DMS 273 (cell line): ENCODE results near the gene LRRK1.

Experiments
- DNase-seq: peaks from one replicate; lab custom pipeline; 2025; ENCODE audit not compliant: unreplicated experiment; lab: John Stamatoyannopoulos, UW

The LRRK1 gene, protein sequence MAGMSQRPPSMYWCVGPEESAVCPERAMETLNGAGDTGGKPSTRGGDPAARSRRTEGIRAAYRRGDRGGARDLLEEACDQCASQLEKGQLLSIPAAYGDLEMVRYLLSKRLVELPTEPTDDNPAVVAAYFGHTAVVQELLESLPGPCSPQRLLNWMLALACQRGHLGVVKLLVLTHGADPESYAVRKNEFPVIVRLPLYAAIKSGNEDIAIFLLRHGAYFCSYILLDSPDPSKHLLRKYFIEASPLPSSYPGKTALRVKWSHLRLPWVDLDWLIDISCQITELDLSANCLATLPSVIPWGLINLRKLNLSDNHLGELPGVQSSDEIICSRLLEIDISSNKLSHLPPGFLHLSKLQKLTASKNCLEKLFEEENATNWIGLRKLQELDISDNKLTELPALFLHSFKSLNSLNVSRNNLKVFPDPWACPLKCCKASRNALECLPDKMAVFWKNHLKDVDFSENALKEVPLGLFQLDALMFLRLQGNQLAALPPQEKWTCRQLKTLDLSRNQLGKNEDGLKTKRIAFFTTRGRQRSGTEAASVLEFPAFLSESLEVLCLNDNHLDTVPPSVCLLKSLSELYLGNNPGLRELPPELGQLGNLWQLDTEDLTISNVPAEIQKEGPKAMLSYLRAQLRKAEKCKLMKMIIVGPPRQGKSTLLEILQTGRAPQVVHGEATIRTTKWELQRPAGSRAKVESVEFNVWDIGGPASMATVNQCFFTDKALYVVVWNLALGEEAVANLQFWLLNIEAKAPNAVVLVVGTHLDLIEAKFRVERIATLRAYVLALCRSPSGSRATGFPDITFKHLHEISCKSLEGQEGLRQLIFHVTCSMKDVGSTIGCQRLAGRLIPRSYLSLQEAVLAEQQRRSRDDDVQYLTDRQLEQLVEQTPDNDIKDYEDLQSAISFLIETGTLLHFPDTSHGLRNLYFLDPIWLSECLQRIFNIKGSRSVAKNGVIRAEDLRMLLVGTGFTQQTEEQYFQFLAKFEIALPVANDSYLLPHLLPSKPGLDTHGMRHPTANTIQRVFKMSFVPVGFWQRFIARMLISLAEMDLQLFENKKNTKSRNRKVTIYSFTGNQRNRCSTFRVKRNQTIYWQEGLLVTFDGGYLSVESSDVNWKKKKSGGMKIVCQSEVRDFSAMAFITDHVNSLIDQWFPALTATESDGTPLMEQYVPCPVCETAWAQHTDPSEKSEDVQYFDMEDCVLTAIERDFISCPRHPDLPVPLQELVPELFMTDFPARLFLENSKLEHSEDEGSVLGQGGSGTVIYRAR (N-terminal part only)

GRCh38 chr15:100918690-100919480 lies at the start of gene LRRK1:
TSS of gene LRRK1 (plus strand) at chr15:100919357. CDS start at chr15:100924633, 5,276 bp downstream.
- peak; percentile 58 for DNase-seq

DNA sequence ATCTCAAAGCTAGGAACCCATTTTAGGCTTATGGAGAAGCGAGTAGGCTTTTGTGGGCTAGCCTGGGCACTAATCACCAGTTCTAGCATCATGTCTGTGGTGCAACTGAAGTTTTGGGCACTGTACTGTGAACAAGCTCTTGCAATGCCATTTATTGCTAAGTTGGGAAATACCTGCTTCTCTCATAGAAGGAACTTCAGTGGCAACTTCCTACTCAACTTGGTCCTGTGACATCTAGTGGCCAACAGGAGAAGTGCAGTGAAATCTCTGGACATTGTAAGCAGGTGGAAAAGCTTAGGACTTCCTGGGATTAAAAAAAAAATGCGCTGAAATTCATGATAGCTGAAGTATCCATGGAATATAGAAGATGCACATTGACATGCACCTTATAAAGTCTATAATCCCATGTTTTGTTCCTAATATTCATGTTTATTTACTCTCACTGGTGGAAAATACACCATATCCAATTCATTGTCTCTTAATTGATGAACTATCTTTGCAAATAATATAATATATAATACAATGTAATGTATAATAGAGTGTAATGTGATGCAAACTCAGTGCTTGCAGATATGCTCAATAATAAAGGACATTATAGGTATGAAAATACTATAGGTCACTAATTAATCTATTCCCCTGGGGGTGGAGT lies 46.0 kb upstream of the LRRK1 start:
- peak; percentile 81 for DNase-seq

DNA sequence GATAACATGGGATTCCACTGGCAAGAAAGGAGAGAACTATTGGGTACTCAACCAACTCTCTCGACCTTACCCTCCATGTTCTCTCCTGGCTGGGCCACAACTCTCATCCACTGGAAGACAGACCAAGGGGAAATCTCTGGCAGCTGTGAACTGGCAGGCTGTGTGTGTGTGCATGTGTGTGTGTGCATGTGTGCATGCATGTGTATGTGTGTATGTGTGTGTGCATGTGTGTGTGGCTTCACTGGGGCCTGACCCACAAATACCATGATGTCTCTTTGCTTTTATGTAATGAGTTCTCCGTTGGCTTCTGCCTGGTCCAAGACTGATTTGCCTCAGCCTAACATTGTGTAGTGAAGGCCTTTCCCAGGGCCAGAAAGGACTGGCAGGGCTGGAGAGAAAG lies 43.7 kb upstream of the LRRK1 start:
- no peak for DNase-seq

DNA sequence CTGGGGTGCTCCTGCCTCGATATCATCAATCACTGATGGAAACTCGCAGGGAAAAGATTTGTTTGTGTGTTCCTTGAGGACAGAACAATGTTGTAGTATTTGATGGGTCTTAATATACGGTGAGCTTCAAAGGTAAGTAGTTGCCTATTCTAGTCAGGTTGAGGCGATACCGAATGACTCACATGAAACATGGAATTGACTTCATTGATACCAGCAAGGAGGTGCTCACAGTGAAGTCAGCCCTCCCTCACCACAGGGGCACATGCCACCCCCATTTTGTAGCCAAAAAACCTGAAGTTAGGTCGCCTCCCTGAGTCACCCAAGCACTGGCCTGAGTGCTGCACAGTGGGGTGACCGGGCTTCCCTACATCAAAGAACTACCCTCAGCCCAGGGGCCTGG lies 43.2 kb upstream of the LRRK1 start:
- no peak for DNase-seq

DNA sequence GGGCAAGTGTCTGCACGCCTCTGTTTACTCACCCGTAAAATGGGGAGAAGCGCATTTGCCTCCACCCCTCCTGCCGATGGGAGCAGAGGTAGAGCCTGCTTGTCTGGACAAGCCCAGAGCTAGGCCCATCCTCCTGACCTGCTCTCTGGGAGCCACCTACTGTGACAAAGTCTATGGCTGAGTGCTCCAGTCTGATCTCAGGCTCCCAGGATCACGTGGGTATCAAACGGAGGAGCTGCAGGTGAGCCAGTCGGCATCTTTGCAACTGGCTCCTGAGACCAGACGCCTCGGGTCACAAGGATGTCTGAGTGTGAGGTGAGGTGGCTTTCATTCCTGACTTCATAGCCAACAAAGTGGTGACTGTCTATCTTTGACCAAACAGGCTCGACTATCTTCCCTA lies 41.6 kb upstream of the LRRK1 start:
- no peak for DNase-seq

DNA sequence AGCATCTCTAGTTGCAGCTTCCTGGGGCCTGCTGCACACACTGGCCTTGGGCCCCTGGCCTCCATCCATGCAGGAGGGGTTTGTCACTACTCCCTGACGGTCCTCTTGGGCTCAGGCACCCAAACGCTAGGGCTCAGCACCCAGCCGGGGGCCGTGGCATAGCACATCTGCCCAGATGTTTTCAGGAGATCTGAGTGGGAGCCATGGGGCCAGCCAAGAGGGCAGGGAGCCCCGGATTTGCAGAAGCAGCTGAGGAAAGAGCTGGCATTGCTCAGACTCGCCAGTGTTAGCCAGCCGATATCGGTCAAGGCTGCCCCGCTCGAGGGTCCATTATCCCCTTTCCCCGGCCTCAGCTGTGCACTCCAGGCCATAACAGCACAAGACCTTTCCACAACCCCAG lies 41.0 kb upstream of the LRRK1 start:
- no peak for DNase-seq

DNA sequence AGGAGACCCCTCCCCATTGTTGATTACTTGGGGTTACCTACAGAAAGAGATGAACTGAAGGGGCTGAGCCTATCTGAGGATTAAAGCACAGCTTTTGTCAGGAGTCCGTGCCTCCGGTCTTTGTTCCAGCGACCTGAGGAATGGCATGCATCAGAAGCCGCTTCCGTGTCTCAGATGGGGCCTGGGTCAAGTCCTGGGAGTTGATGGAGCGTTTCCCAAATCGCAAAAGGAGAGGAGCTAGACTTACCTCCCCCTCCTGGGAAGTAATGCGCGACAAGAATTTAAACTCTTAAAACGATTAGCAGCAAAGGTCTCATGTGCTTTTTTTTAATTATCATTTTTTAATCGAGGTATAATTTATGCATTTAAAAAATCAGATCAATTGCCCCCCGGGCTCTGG lies 40.5 kb upstream of the LRRK1 start:
- DNase-seq: peak; percentile 34

DNA sequence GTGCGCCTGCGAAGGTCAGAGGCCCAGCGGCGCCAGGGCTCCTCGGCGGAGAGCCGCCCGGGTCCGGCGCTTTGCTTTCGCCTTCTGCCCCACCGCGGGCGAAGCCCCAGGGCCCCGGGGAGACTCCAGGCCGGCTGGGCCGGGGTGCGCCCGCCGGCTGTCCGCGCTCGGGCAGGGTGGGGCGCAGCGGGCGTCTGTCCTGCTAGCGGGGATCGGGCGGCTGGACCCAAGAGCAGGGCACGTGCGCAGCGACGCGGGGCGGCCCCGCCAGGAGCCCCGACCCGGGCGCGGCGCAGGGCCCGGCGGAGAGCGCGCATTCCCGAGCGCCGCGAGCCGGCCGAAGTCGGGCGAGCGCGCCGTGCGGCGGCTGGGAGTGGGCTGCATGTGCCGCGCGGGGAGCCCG lies 40.1 kb upstream of the LRRK1 start:
- peak; percentile 51 for DNase-seq

DNA sequence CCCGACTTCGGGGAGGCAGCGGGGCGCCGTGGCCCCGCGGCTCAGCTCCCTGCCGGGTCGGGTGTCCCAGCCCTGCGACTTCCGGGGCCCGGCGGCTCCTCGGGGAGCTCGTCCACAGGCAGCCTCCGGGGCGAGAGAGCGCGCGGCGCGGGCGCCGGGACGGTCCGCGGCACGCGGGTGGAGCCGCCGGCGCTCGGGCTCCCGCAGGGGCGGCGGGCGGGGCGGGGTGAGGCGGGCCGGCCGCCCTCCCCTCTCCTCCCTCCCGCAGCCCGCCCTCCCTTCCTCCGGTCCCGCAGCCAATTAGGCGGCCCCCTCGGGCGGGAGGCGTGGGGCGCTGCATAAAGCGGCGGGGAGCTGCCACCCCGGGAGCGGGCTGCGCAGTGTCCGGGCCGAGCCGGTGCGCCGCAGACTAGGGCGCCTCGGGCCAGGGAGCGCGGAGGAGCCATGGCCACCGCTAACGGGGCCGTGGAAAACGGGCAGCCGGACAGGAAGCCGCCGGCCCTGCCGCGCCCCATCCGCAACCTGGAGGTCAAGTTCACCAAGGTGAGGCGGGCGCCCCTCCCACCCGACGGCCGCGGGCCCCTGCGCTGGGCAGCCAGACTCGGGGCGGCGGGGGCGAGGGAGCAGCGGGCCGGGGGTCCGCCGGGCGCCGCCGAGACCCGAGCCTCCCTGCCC lies 39.6 kb upstream of the LRRK1 start, which contains the start of gene ALDH1A3:
ALDH1A3 (plus strand) TSS at position 368 of the 675 bp plus-strand sequence; CDS start at position 445, 77 bp downstream.
- peak; percentile 64 for DNase-seq

DNA sequence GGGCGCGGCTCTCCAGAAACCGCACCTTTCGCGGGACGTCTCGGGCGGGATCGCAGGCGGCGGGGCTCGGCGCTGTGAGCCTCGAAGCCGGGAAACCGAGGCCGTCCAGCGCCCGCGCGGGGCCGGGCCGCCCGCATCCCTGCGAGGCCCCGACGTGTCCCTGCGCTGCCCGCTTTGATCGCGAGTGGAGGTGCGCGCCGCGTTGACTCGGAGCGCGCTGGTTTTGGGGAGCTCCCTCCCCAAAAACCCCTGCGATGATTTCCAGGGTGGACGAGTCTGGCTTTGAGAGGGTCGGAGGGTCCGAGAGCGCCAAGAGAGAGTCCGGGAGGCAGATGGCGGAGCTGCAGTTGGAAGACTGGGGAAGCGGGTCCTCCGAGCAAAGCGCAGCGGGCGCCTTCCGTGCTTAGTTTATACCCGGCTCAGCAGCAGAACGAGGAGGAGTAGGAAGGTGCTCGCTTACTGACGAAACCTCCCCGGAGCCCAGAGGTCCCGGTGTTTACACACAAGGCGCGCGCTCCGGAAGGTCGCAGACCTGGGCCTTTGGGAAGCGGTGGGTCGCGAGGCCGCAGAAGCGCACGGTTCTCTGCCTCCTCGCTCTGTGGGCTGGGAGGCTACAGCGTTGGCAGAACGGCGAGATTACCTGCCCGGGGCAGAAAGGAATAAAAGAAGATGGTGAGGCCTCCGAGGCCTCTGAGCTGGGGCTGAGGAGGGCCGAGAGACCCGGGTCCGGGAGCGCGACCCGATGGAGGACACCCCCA lies 38.8 kb upstream of the LRRK1 start:
- no peak for DNase-seq

DNA sequence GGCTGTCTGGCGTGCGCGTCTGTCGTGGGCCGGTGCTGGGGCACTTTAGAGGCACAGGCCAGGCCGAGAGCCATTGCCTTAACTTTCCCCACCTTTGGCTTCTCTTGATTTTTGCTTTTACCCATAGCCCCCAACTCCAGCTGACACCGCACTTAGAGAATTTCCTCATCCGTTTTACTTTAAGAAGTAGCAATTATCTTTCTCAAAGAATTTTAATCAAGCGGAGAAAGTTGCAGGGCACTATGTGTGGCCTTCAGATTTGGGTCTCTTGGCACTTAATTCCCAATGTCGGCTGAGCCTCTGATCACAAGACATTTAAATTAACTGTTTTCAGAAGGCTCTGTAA lies 38.3 kb upstream of the LRRK1 start:
- DNase-seq: no peak

DNA sequence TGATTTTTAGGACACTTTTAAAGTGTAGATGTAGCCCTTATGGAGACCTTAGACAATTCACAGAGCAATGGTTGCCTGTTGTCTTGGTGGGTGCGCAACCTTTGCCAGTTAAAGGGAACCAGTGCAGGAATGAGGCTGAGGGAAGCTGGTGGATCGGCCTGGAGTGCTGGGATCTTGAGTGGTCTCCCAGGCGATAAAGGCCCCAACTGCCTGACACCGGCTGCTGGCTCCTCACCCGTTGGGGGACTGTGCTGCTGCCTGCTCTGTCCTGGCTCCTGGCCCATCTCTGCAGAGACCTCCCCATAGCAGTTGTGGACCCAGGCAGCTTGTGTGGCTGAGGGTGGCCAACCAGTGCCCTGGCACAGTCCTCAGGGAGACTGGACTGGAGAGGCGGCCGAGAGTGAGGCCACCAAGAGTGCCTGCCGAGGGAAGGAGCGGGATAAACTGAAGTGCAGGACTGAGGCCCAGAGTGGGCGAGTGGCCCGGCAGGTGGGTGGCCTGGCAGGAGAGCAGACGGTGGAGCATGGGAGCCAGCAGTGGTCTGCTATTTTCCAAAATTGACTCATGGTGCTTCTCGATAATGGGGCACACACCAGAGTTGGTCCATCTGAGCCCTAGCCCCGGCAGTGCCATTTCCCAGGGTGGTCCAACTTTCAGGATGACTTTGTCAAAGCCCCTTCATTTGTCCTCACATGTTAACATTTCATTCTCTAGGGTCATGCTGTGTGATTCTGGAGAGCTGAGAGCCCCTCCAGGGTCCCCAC lies 37.4 kb upstream of the LRRK1 start:
- no peak for DNase-seq

DNA sequence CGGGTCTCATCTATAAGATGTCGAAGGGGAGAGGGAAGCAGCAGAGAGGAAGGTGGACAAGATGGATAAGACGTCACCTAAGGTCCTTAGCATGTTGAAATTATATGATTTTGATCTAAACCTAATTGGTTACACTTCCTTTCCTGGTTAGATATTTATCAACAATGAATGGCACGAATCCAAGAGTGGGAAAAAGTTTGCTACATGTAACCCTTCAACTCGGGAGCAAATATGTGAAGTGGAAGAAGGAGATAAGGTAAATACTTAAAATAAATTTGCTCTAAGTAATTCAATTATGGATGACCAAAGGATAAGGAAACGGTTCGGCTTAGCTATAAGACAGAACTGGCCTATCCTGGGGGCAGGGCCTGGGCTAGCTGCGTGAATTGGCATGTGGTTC lies 34.0 kb upstream of the LRRK1 start:
- no peak for DNase-seq

DNA sequence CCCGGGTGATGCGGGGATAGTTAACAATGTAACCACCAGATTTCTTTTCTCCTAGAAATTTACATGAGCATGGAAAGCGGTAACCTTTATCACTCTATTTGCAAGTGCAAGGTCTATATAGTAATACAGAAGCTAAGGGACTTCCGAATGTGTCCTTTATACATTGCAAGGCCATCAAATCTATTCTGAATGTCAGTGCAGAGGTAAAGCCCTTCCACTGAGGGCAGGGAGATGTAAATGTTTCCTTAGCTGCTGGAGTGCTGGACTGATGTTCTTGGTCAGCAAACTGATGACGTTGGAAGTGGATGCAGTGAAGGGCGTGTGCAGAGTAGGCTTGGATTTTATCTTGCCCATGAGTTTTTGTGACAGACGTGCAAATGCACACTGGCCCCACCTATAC lies 33.3 kb upstream of the LRRK1 start:
- DNase-seq: no peak

DNA sequence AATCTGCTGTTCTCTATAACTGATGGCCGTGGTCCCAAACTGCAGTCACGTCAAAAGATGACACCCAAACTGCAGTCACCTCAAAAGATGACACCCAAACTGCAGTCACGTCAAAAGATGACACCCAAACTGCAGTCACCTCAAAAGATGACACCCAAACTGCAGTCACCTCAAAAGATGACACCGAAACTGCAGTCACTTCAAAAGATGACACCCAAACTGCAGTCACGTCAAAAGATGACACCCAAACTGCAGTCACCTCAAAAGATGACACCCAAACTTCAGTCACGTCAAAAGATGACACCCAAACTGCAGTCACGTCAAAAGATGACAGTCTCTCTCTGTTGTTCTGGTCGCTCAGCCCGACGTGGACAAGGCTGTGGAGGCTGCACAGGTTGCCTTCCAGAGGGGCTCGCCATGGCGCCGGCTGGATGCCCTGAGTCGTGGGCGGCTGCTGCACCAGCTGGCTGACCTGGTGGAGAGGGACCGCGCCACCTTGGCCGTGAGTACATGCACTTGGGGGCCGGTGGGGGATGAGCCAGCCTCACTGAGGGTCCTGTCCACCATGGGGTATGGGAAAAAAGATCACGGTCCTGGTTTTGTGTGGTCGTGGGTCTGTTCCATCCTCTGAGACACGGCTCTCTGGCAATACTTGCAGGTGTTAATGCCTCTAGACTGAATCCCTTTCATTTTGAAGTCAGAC lies 31.8 kb upstream of the LRRK1 start:
- no peak for DNase-seq

DNA sequence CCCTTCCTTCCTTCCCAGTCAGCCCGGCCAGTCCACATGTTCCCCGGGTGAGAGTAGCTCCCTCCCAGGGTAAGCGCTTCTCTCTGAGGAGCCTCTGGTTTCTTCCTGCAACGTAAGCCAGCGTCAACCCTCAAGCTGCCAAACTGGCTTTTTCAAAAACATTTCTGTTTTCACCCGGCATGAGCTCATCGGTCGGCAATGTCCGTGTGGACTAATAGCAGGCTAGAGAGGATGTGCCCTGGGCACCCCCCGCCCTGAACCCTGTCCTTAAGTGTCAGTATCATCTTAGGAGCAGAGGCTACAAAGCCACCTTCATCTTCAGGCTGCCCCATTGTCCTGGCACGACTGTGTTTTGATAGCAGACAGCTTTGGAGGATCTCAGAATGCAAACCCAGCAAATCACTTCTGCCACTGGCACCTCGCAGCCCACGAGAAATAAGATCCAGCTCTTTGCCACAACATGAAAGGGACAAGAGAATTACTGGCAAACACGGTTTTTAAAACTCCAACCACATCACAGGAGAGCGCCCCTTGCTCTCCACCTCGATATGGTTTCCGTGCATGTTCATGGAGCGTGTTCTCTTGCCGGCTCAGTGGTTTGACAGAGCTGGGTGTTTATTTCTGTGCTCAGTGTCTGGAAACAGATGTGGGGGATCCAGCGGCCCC lies 29.6 kb upstream of the LRRK1 start:
- DNase-seq: no peak
